OCI-LY7 (cell line): ENCODE results near the gene RAPGEF2. TPM values are rescaled to one million over a fixed set of nuclear protein-coding genes. Genes with fewer than 3 reads are reported as not detected.

ENCODE experiments used
- BruUV-seq: library from RNA; stranded (reverse); fragments of 400-500 nt; replicated peaks from 2 replicates; lab custom pipeline; 2021; lab: Mats Ljungman, UMichigan
- CTCF ChIA-PET: fragments of 300-600 bp; sonication (Branson Sonifier 250); formaldehyde crosslinking; loops from one replicate; lab custom pipeline; 2022; ENCODE audit warnings: antibody characterized with exemption; ENCODE audit not compliant: unreplicated experiment; lab: Charles Lee
- POLR2A ChIA-PET: fragments of 300-600 bp; sonication (Branson Sonifier 250); formaldehyde crosslinking; loops from one replicate; lab custom pipeline; 2022; ENCODE audit warnings: antibody characterized with exemption; lab: Charles Lee
- DNase-seq: peaks from one replicate; pipeline ENCODE4 v3.0.0-alpha.2; 2015; ENCODE audit warnings: low spot score
- H2AFZ ChIP-seq: fragments of 200-600 bp; sonication (generic), shearing (Covaris generic); 2 replicates; pipeline ENCODE4 v1.6.1; 2014; ENCODE audit warnings: mild to moderate bottlenecking, antibody characterized with exemption, low read length, moderate library complexity
- H3K27ac ChIP-seq: fragments of 200-600 bp; sonication (generic); 2 replicates; pipeline ENCODE4 v1.5.1; 2014; ENCODE audit warnings: mixed run types, low read depth, mild to moderate bottlenecking, moderate library complexity, low read length, inconsistent platforms; ENCODE audit not compliant: poor library complexity, severe bottlenecking
- H3K36me3 ChIP-seq: fragments of 200-600 bp; sonication (generic); 2 replicates; pipeline ENCODE4 v1.6.1; 2014; ENCODE audit warnings: mild to moderate bottlenecking, antibody characterized with exemption, low read length, moderate library complexity, mixed read lengths; ENCODE audit not compliant: insufficient read depth
- H3K4me1 ChIP-seq: fragments of 200-600 bp; sonication (generic); 2 replicates; pipeline ENCODE4 v1.5.1; 2014; ENCODE audit warnings: mild to moderate bottlenecking, low read length; ENCODE audit not compliant: insufficient read depth, poor library complexity, severe bottlenecking
- H3K4me2 ChIP-seq: fragments of 200-600 bp; sonication (generic); 2 replicates; pipeline ENCODE4 v1.6.1; 2014; ENCODE audit warnings: mild to moderate bottlenecking, low read length
- H3K4me3 ChIP-seq: fragments of 200-600 bp; sonication (generic); 2 replicates; pipeline ENCODE4 v1.5.1; 2014; ENCODE audit warnings: mild to moderate bottlenecking, low read depth, low read length; ENCODE audit not compliant: poor library complexity, severe bottlenecking
- H3K79me2 ChIP-seq: fragments of 200-600 bp; sonication (generic); 2 replicates; pipeline ENCODE4 v1.6.1; 2016; ENCODE audit warnings: low read depth, mild to moderate bottlenecking, low read length, moderate library complexity, mixed read lengths; ENCODE audit not compliant: insufficient read depth
- H3K9me2 ChIP-seq: fragments of 200-600 bp; sonication (generic); 2 replicates; pipeline ENCODE4 v1.6.1; 2016; ENCODE audit warnings: mild to moderate bottlenecking, low read length, mixed read lengths; ENCODE audit not compliant: insufficient read depth
- H3K9me3 ChIP-seq: fragments of 200-600 bp; sonication (generic); 2 replicates; pipeline ENCODE4 v1.6.1; 2014; ENCODE audit warnings: mild to moderate bottlenecking, mixed run types, low read length, mixed read lengths
- H4K20me1 ChIP-seq: fragments of 200-600 bp; sonication (generic); 2 replicates; pipeline ENCODE4 v1.6.1; 2014; ENCODE audit warnings: mild to moderate bottlenecking, antibody characterized with exemption, low read length, moderate library complexity, mixed read lengths; ENCODE audit not compliant: insufficient read depth
- EZH2phosphoT487 ChIP-seq: fragments of 200-600 bp; sonication (generic); IDR thresholded peaks from 2 replicates; pipeline ENCODE4 v1.6.1; 2018; ENCODE audit warnings: low read depth, borderline replicate concordance, mild to moderate bottlenecking, mixed run types, antibody characterized with exemption, low read length, moderate library complexity, mixed read lengths
- intact Hi-C: fragments of 100-400 bp; cut with micrococcal nuclease; formaldehyde crosslinking; loops from one replicate; pipeline ENCODE4 v1.10.0; 2022; ENCODE audit not compliant: unreplicated experiment
- total RNA-seq, 2 experiments: library from RNA; depleted of rRNA in 1 of 2; stranded (reverse); fragments of >200 nt in 1 of 2; shearing (Covaris generic) in 1 of 2; gene quantifications; 2 replicates each; pipeline ENCODE4 v1.2.3, GENCODE V29; 2014 to 2022
- TF ChIP-seq, protein P1 (sequence below): fragments of 200-600 bp; sonication (generic); conservative IDR thresholded peaks from 2 replicates; pipeline ENCODE4 v1.5.1; 2014; ENCODE audit warnings: mild to moderate bottlenecking, antibody characterized with exemption, low read length, moderate library complexity, mixed read lengths

Gene RAPGEF2
- total RNA-seq, 2 experiments from 2014 or later, result 4.6 to 6.5 TPM

- H3K4me1 ChIP-seq, result no peaks in the 10 kb centered on the region
- ChIA-PET POLR2A (no interaction called here), CTCF (no interaction called here)
- BruUV-seq, result no TSS peak
- no peaks in the 10 kb centered on the region for H3K9me3 ChIP-seq
- intact Hi-C loops, result no loop called here
- H3K4me2 ChIP-seq, result no peak overlapping the region
- no peaks in the 10 kb centered on the region for H4K20me1 ChIP-seq
- no peak overlapping the region for H3K4me3 ChIP-seq
- H3K9me2 ChIP-seq, result no peaks in the 10 kb centered on the region
- no peaks in the 10 kb centered on the region for H3K79me2 ChIP-seq
- DNase-seq, result no peak
- H2AFZ ChIP-seq, result no peak overlapping the region
- TF ChIP-seq, protein P1, sequence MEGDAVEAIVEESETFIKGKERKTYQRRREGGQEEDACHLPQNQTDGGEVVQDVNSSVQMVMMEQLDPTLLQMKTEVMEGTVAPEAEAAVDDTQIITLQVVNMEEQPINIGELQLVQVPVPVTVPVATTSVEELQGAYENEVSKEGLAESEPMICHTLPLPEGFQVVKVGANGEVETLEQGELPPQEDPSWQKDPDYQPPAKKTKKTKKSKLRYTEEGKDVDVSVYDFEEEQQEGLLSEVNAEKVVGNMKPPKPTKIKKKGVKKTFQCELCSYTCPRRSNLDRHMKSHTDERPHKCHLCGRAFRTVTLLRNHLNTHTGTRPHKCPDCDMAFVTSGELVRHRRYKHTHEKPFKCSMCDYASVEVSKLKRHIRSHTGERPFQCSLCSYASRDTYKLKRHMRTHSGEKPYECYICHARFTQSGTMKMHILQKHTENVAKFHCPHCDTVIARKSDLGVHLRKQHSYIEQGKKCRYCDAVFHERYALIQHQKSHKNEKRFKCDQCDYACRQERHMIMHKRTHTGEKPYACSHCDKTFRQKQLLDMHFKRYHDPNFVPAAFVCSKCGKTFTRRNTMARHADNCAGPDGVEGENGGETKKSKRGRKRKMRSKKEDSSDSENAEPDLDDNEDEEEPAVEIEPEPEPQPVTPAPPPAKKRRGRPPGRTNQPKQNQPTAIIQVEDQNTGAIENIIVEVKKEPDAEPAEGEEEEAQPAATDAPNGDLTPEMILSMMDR, result no peak
- TF ChIP-seq EZH2phosphoT487, result no peak
- H3K36me3 ChIP-seq, result no peaks in the 10 kb centered on the region; the same call in 1 of the 2 replicates
- no peak overlapping the region for H3K27ac ChIP-seq
These were observed 90.3 kb downstream of the RAPGEF2 start for GRCh38 chr4:159193046-159193620.

GRCh38 chr4:159195361-159195769, 92.5 kb downstream of the RAPGEF2 start:
- Histone ChIP-seq H2AFZ (no peak overlapping the region), H3K9me3 (no peaks in the 10 kb centered on the region), H3K9me2 (no peaks in the 10 kb centered on the region), H3K27ac (no peak overlapping the region), H3K4me3 (no peak overlapping the region), H3K36me3 (no peaks in the 10 kb centered on the region), H4K20me1 (no peaks in the 10 kb centered on the region), H3K4me1 (peaks cover 5% of the 10 kb centered on the region), H3K4me2 (no peak overlapping the region), H3K79me2 (no peaks in the 10 kb centered on the region)
- DNase-seq, result no peak
- ChIA-PET CTCF (no interaction called here), POLR2A (interaction anchor here (0.6 to 0.8 kb wide), 4 partner anchors 13 to 396 kb away, joined by 3 to 5 read pairs (median 5); no protein-coding TSS in a partner anchor)
- intact Hi-C loops, result no loop called here
- no TSS peak for BruUV-seq
- TF ChIP-seq, protein P1, result no peak

DNA sequence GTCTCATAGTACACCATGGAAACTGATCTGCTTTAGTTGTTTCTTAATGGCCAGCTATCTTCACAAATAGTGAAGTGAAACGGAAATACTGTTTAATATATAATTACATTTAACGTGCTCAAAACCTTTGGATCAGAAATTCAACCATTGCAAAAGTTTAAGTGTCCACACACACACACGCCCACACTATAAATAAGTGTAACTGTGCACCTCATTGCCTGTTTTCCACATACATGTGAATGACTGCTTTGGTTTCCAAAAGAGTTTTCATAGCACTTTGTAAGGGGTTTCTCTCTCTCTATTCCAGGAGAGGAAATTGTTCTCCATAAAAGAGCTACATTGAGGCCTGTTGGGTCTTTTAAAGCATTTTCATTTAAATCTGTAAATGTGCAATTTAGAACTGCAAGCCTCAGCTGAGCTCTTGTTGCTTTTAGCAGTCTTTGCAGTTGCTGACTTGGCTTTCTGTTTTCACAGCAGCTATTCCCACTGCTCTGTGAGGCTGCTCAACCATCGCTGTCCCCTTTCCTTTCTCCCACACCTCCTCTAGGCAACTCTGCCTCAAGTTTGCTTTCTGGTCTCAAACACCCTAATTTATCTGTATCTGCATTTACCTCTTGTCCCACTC, 94.5 kb downstream of the RAPGEF2 start:
- no peaks in the 10 kb centered on the region for H3K36me3 ChIP-seq
- H3K4me1 ChIP-seq, result peaks cover 5% of the 10 kb centered on the region
- no peak for DNase-seq
- POLR2A ChIA-PET, result interaction anchor here (0.5 to 1.3 kb wide), 3 partner anchors 19 to 232 kb away, joined by 3 to 5 read pairs (median 4); no protein-coding TSS in a partner anchor
- intact Hi-C loops, result no loop called here
- H3K79me2 ChIP-seq, result no peaks in the 10 kb centered on the region
- no peaks in the 10 kb centered on the region for H3K9me3 ChIP-seq
- BruUV-seq, result no TSS peak
- no peaks in the 10 kb centered on the region for H4K20me1 ChIP-seq
- H3K4me3 ChIP-seq, result no peak overlapping the region
- H3K27ac ChIP-seq, result no peak overlapping the region
- CTCF ChIA-PET, result interaction anchor here (0.6 kb wide), 1 partner anchor 38 kb away, joined by 3 read pairs; no protein-coding TSS in a partner anchor
- H3K4me2 ChIP-seq, result no peak overlapping the region
- no peak for TF ChIP-seq EZH2phosphoT487
- TF ChIP-seq, protein P1, result no peak
- no peak overlapping the region for H2AFZ ChIP-seq
- no peaks in the 10 kb centered on the region for H3K9me2 ChIP-seq
